GM18519 (cell line): ENCODE data around the gene EEF1A1.
"Not testable (repeated sequence)": the region's sequence is repeated elsewhere in the genome, so short reads cannot be mapped to it uniquely, and the experiment has no call there.

Experiments used
- ATAC-seq: cut with Tn5 transposase; IDR thresholded peaks from one replicate; pipeline ENCODE4 v1.9.1; 2021; ENCODE audit warnings: mild to moderate bottlenecking, moderate library complexity; ENCODE audit not compliant: unreplicated experiment, low FRiP score

The EEF1A1 gene

DNA sequence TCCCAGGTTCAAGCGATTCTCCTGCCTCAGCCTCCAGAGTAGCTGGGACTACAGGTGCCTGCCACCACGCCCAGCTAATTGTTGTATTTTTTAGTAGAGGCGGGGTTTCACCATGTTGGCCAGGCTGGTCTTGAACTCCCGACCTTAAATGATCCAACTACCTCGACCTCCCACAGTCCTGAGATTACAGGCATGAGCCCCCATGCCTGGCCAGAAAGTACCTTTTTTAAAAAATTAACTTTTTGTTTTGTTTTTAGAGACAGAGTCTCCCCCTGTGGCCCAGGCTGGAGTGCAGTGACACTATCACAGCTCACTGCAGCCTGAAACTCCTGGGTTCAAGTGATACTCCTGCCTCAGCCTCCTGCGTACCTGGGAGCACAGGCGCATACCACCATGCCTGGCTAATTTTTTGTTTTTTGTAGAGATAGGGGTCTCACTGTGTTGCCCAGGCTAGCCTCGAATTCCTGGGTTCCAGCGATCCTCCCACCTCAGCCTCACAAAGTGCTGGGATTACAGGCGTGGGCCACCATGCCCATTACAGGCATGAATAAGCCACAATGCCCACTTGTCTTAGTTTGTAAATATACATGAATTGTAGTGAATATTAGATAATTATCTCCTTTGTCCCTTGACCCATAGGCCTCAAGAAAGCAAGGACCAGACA, 17.4 kb upstream of the EEF1A1 start:
- ATAC-seq: no peak

DNA sequence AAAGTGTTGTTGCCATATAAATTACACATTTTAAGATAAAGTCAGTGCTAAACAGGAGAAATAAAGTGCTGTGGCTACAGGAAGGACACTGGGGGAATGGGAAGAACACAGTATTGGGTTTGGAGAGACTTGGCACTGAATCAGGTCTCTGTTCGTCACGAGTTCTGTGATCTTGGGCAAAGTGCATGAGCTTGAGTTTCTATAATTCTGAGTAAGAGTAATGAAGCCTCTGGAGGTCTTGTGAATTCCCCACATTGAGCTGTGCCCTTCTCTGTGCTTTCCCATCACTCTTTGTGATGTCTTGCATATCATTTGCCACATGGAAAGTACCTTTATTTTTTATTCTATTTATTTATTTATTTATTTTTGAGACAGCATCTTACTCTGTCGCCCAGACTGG, 16.8 kb upstream of the EEF1A1 start:
- no peak for ATAC-seq

DNA sequence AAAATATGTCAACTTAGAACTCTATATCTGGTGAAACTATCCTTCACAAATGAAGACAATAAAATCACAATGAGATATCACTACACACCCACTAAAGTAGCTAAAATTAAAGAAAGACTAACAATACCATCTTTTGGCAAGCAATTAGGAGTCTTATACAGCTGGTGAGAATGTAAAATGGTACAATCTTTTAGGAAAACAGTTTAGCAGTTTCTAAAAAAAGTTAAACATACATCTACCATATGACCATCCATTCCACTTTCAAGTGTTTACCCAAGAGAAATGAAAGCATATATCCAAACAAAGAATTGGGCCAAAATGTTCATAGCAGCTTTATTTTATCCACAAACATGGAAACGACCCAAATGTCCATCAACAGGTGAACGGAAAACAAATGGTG, 13.8 kb upstream of the EEF1A1 start:
- ATAC-seq: no peak

DNA sequence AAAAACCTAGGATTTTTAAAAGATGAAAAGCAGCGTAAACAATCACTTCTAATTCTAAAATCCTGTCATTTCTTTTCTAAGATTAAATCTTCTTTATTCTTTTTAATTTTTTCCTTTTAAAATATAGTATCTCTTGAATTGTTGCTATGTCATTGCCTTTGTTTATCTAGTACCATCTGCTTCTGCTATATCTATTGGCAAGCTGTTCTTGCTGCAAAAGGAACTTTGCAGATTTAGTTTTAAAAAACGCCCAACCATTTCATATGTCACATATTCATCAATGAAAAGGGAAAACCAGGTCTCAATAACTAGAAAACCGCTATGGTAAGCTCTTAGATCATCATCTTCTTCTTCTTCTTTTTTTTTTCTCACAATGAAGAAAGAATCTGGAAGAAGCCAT, 11.5 kb upstream of the EEF1A1 start:
- no peak for ATAC-seq

DNA sequence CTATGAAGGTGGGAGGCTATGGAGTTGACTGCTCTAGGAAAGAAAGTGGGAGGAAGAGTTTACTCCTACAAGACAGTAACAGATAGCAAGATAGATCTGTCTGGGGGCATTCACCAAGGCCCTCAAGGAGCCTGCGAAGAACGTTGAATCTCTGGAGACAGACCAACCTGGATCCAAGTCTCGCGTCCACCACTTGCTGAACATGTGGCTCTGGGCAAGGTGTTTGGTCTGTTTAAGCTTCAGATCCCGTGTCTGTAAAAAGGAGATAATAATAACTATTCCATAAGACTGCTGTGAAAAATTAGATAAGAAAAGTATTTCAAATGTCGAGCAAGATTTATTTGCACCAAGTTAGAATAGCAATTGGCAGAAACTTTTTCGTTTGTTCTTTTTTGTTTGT, 8.1 kb upstream of the EEF1A1 start:
- no peak for ATAC-seq

DNA sequence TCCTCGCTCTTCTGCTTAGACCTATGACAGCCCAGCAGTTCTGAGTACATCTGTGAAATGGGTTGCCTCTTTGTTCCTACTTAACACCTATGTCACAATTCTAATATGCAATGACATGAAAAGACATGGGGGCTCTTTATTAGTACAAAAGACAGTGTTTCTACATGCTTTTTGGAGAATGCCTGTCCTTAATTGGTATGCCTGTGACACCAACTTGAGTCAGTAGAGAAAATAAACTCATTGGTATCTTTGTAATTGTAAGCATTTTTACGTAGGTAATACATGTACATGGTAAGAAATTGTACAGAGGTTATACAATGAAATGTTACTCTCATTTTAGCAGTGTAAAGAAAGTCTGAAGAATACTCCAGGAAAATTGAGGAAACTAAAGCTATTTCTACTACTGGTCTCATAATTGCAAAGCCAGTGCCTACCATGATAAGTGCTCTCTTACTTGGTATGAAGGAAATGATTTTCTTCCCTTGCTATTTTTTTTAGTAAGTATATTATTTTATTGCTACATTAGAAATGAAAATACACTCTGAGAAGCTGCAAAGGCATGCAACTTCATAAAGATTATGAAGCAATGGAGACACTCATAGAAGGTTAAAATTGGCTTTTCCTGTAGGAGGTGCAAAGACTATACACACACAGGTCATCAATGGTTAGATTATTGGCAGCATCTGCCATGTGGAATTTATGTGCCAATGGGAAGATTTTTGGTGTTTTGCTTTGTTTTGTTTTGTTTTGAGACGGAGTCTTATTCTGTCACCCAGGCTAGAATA, 4.9 kb upstream of the EEF1A1 start:
- no peak for ATAC-seq

DNA sequence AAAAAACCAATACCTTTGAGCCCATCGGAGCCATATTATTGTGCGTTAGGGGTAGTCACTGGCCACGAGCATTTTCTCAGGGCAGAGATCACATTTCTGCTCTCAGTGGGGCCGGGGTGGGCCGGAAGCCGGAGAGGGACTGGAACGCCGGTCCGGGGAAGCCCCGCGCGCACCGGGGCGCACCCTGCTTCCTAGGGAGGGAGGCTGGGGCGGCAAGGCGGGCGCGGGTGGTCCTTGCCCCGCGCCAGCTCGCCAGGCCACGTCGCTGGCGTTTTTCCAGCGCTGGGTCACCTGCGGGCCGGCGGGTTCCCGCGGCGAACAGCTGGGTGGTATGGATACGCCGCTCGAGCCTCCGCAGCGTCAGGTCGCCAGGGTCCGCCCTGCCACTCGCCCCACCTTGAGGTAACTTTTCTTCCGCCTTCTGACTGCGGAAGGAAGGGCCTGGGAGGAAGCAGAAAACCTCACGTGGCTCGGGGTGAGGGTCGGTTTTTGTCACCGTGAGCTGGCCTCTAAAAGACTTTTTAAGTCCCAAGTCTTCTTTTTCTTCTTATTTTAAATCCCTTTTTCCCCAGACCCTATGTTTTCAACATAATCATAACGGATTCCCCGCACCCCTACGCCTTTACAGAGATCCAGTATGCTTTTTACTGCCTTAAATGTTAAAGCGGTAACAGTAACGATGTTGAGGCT, 2.7 kb upstream of the EEF1A1 start:
- peak; percentile 43 for ATAC-seq

DNA sequence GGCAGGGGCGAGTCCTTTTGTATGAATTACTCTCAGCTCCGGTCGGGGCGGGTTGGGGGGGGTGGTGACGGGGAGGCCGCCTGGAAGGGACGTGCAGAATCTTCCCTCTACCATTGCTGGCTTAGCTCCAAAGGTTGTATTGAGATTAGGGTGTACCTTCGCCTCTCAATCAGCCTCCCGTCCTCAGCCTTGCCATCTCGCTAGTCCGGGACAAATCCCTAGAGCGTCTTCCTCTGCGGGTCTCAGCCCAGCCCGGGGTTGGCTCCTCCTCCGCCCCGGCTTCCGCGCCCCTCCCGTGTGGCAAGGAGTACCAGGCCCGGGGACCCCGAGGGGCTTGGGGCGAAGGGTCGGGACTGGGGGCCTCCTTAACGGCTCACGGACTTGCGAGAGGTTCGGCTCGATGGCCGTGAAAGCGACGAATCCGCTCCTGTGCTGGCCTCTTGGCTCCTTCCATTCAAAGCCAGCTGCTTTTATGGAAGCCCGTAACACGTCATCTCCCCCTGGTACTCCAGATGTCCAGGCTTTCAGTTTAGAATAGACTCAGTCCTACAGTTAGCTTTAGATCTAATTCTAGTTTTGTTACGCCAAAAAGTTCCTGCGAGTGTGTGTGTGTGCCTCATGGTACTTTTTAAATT, 636 bp upstream of the EEF1A1 start:
- ATAC-seq: peak; percentile 15

DNA sequence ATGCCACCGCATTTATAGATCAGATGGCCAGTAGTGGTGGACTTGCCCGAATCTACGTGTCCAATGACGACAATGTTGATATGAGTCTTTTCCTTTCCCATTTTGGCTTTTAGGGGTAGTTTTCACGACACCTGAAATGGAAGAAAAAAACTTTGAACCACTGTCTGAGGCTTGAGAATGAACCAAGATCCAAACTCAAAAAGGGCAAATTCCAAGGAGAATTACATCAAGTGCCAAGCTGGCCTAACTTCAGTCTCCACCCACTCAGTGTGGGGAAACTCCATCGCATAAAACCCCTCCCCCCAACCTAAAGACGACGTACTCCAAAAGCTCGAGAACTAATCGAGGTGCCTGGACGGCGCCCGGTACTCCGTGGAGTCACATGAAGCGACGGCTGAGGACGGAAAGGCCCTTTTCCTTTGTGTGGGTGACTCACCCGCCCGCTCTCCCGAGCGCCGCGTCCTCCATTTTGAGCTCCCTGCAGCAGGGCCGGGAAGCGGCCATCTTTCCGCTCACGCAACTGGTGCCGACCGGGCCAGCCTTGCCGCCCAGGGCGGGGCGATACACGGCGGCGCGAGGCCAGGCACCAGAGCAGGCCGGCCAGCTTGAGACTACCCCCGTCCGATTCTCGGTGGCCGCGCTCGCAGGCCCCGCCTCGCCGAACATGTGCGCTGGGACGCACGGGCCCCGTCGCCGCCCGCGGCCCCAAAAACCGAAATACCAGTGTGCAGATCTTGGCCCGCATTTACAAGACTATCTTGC, 725 bp downstream of the EEF1A1 start:
- no peak for ATAC-seq

DNA sequence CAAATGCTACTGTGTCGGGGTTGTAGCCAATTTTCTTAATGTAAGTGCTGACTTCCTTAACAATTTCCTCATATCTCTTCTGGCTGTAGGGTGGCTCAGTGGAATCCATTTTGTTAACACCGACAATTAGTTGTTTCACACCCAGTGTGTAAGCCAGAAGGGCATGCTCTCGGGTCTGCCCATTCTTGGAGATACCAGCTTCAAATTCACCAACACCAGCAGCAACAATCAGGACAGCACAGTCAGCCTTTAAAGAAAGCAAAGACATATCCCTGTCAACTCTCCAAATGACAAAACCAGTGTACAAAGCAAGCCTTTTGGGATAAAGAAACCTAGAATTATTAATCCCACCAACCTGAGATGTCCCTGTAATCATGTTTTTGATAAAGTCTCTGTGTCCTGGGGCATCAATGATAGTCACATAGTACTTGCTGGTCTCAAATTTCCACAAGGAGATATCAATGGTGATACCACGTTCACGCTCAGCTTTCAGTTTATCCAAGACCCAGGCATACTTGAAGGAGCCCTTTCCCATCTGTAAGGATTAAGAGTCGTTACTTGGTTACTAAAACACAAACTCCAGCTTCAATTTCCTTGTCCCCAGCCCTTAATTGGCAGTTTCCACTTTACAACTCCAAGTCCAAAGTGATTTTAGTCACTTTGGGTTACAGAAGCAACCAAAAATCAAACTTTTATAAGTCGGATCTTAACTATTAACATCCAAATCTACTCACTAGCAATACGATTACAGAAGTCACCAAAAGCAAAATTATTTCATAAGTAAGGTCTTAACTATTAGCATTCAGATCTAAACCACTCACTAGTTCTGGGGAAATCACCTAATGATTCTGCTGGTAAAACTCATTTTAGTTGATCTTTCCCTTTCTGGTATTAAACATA, 1.6 kb downstream of the EEF1A1 start:
- ATAC-seq: not testable (repeated sequence)

DNA sequence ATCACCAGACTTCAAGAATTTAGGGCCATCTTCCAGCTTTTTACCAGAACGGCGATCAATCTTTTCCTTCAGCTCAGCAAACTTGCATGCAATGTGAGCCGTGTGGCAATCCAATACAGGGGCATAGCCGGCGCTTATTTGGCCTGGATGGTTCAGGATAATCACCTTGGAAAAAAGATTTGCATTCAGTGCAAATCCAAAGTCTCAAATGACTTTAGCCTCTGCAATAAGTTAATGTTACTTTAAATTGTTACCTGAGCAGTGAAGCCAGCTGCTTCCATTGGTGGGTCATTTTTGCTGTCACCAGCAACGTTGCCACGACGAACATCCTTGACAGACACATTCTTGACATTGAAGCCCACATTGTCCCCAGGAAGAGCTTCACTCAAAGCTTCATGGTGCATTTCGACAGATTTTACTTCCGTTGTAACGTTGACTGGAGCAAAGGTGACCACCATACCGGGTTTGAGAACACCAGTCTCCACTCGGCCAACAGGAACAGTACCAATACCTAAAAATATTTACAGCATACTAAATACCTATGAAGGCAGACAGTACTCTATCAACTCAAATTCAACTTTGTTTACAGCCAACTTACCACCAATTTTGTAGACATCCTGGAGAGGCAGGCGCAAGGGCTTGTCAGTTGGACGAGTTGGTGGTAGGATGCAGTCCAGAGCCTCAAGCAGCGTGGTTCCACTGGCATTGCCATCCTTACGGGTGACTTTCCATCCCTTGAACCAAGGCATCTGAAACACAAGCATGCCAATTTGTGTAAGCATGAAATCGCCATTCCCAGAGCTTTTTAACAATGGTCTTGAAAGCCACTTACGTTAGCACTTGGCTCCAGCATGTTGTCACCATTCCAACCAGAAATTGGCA, 2.5 kb downstream of the EEF1A1 start:
- not testable (repeated sequence) for ATAC-seq

DNA sequence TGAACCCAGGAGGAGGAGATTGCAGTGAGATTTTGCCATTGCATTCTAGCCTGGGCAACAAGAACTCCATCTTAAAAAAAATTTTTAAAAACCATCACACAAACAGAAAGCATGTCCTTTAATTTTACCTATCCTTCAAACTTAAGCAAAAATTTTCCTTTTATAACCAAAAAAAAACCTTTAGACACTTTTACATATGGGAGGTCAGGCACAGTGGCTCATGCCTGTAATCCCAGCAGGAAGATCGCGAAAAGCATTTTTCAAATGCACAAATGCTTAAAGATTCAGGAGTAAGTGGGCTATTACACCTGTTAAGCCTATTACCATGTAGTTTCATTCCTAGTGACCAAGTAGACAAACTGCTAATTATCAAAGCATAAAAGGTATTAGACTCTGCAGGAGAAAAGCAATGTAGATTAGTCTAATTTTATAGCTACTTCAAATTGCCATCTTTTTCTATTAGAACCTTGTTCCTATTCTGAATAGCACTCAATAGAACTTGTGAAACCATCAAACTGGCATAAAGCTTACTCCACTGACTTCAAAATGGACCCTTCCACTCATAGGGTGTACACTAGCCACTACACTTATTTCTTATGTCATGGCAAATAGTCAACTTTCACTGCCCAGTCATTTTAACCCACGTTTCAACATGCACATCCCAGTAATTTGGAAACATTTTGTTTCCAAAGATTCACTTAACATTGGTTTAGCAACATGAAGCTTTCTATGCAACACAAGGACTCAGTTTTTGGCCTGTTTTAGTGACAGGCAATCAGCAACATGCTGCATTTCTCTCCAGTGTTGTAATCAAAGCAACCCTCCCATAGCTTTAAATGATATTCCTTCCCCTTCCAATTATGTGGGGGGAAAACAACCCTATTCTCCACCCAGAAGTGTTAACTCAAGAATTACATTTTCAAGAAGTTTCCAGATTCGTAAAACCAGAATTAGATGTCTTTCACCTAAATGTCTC, 4.0 kb downstream of the EEF1A1 start:
- ATAC-seq: no peak

DNA sequence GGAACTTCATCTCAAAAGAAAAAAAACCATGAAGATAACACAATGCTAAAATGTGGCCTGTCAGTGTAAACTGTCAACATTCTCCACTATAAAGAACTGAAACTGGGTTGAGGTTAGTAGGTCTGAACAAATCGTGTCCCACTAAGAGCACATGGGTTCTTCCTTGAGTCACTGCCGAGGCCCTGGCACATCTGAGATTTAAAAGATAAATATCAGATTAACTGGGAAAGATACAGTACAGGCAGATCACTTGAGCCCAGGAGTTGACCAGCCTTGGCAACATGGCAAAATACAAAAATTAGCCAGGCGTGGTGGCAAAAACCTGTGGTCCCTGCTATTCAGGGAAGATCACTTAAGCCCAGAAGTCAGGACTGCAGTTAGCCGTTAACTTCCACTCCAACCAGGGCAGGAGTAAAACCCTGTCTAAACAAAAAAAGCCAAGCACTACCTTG, 5.6 kb downstream of the EEF1A1 start:
- ATAC-seq: peak; percentile 27

DNA sequence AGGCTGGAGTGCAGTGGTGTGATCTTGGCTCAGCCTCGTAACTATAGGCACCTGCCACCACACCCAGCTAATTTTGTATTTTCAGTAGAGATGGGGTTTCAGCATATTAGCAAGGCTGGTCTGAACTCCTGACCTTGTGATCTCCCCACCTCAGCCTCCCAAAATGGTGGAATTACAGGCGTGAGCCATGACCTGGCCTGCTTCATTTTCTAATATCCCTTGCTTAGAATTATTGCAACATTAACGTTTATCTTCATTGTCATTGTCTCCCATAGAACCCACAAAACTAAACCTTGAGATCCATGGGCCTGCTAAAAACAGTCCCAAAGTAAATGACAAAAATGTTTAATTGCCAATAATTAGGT, 6.1 kb downstream of the EEF1A1 start:
- no peak for ATAC-seq

DNA sequence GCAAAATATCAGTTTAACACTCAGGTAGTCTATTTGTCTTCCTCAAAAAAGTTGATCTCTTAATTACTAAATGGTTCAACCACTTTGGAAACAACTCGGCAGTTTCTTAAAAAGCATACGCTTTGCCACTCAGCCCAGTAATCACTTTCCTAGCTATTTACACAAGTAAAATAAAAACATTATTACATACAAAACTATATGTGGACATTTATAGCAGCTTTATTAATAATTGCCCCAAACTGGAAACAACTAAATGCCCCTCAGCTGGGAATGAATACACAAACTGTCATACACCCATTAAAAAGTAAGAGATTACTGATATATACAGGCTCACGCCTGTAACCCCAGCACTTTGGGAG, 7.4 kb downstream of the EEF1A1 start:
- no peak for ATAC-seq

DNA sequence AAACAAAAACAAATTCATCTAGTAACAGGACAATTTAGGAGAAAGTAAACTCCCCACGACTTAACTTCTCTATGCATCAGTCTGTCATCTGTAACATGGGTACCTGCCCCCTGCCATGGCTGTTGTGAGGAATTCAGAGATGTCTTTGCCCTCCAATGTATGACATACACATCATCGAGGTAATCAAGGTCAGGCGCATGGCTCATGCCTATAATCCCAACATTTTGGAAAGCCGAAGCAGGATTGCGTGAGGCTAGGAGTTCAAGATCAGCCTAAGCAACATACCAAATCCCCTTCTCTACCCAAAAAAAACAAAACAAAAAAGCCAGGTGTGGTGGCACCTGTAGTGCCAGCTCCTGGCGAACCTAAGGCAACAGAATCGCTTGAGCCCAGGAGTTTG, 9.0 kb downstream of the EEF1A1 start:
- no peak for ATAC-seq

DNA sequence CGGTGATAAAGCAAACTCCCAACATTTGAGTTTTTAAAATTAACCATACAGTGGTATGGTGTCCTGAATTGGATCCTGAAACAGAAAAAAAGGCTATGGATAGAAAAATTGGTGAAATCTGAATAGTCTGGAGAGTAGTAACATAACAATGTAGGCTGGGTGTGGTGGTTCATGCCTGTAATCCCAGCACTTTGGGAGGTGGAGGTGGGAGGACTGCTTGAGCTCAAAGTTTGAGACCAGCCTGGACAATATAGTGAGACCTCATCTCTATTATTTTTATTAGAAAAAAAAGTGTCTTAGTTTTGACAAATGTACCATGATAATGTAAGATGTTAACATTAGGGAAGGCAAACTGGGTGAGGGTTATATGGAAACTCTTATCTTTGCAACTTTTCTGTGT, 11.0 kb downstream of the EEF1A1 start:
- no peak for ATAC-seq
